Measurements from ENCODE around the gene ID2.

DNA sequence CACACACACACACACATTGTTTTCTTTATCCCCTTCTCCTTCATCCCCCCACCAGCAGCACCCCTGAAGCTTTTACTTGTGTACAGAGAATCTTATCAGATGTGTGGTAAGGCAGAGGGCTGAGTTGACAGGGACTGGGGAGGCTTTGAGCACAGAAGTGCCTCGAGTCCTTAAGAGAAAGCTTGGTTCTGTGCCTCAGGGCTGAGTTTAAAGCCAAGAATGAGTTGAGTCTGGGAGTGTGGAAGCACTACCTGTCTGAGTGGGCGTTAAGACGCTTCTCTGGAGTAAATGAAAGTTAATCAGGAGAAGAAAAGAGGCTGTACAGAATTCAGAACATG lies 2.7 kb downstream of the ID2 start:
- TF ChIP-seq, protein P1, sequence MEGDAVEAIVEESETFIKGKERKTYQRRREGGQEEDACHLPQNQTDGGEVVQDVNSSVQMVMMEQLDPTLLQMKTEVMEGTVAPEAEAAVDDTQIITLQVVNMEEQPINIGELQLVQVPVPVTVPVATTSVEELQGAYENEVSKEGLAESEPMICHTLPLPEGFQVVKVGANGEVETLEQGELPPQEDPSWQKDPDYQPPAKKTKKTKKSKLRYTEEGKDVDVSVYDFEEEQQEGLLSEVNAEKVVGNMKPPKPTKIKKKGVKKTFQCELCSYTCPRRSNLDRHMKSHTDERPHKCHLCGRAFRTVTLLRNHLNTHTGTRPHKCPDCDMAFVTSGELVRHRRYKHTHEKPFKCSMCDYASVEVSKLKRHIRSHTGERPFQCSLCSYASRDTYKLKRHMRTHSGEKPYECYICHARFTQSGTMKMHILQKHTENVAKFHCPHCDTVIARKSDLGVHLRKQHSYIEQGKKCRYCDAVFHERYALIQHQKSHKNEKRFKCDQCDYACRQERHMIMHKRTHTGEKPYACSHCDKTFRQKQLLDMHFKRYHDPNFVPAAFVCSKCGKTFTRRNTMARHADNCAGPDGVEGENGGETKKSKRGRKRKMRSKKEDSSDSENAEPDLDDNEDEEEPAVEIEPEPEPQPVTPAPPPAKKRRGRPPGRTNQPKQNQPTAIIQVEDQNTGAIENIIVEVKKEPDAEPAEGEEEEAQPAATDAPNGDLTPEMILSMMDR (IDR thresholded peaks at IDR 0.05) = no peak
- TF ChIP-seq ZFX (IDR thresholded peaks at IDR 0.05; ENCODE audit: borderline replicate concordance) = no peak

Measured in 22Rv1 (cell line).